ENCODE data around the gene YKT6.

The YKT6 gene

DNA sequence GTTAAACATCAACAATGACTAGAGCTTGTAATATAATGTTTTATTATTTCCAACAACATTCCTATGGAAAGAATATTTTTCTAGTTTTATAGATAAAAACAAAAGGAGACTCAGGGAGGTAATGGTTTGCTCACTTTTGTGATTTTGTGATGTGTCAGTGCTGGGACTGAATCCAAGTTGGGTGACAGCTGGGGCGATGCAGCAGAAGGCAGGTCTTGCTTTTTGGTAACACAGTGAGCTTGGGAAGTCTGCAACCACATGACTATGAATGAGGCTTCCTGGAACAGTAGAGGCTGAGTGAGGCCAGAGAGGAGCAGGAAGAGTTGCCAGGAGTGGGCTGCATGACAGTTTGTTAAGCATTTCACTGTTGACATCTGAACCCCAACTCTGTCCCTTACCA is 4.9 kb upstream of the YKT6 start:
- TF ChIP-seq RAD21 (IDR thresholded peaks at IDR 0.05; ENCODE audit: low read depth) (no peak), TCF12 (IDR thresholded peaks at IDR 0.05; ENCODE audit: low read depth) (no peak), FOXM1 (IDR thresholded peaks at IDR 0.05; ENCODE audit: borderline replicate concordance, low read depth) (no peak), TAF1 (IDR thresholded peaks at IDR 0.05; ENCODE audit: low read depth) (no peak), CREB1 (IDR thresholded peaks at IDR 0.05; ENCODE audit: low read depth) (no peak), TEAD4 (IDR thresholded peaks at IDR 0.05) (no peak), YY1 (IDR thresholded peaks at IDR 0.05; ENCODE audit: low read depth) (no peak)
- TF ChIP-seq, protein P1, sequence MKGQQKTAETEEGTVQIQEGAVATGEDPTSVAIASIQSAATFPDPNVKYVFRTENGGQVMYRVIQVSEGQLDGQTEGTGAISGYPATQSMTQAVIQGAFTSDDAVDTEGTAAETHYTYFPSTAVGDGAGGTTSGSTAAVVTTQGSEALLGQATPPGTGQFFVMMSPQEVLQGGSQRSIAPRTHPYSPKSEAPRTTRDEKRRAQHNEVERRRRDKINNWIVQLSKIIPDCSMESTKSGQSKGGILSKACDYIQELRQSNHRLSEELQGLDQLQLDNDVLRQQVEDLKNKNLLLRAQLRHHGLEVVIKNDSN (IDR thresholded peaks at IDR 0.05) = no peak
- TF ChIP-seq, protein P2, sequence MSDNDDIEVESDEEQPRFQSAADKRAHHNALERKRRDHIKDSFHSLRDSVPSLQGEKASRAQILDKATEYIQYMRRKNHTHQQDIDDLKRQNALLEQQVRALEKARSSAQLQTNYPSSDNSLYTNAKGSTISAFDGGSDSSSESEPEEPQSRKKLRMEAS (IDR thresholded peaks at IDR 0.05) = no peak
- TF ChIP-seq, protein P3, sequence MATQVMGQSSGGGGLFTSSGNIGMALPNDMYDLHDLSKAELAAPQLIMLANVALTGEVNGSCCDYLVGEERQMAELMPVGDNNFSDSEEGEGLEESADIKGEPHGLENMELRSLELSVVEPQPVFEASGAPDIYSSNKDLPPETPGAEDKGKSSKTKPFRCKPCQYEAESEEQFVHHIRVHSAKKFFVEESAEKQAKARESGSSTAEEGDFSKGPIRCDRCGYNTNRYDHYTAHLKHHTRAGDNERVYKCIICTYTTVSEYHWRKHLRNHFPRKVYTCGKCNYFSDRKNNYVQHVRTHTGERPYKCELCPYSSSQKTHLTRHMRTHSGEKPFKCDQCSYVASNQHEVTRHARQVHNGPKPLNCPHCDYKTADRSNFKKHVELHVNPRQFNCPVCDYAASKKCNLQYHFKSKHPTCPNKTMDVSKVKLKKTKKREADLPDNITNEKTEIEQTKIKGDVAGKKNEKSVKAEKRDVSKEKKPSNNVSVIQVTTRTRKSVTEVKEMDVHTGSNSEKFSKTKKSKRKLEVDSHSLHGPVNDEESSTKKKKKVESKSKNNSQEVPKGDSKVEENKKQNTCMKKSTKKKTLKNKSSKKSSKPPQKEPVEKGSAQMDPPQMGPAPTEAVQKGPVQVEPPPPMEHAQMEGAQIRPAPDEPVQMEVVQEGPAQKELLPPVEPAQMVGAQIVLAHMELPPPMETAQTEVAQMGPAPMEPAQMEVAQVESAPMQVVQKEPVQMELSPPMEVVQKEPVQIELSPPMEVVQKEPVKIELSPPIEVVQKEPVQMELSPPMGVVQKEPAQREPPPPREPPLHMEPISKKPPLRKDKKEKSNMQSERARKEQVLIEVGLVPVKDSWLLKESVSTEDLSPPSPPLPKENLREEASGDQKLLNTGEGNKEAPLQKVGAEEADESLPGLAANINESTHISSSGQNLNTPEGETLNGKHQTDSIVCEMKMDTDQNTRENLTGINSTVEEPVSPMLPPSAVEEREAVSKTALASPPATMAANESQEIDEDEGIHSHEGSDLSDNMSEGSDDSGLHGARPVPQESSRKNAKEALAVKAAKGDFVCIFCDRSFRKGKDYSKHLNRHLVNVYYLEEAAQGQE (IDR thresholded peaks at IDR 0.05; ENCODE audit: low read depth) = no peak

DNA sequence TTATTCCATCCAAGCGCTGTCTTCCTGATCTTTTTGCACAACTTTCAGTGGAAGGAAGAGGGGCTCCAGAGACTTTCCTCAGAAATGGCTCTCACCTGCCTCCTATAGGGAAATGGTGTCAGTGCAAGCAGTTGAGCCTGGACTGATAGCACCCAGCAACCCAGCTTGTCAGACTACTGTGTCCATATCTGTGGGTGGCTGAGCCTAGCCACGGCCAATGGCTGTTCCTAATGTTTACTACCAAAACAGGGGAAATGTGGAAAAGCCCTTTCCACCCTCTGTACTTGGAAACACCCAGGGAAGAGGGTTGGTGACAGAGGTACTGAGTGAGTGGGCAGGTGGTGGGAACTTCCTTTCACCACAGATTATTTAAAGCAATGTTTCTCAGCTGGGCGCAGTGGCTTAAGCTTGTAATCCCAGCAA is 4.3 kb upstream of the YKT6 start:
- TF ChIP-seq RAD21 (IDR thresholded peaks at IDR 0.05; ENCODE audit: low read depth) = peak; percentile 96
- no peak for TF ChIP-seq EGR1 (IDR thresholded peaks at IDR 0.05)

DNA sequence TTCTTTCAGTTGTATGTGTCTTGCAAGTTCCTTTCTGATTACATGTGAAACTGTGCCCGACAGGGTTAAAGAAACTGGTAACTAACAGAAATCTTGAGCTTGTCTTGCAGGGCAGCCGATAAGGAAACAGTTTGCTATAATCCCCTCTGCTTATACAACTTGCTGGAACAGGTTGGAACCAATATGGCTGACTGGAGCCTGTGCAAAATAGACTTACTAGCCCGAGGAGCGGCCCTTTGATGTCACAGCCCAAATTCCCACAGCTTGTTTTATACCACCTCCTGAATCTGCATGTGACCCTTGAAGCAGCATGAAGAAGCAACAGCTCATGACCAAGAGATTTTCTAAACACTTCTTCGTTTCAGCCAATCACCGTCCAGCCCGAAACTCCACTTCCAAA is 3.3 kb upstream of the YKT6 start:
- TF ChIP-seq EP300 (IDR thresholded peaks at IDR 0.05; ENCODE audit: borderline replicate concordance) = no peak

DNA sequence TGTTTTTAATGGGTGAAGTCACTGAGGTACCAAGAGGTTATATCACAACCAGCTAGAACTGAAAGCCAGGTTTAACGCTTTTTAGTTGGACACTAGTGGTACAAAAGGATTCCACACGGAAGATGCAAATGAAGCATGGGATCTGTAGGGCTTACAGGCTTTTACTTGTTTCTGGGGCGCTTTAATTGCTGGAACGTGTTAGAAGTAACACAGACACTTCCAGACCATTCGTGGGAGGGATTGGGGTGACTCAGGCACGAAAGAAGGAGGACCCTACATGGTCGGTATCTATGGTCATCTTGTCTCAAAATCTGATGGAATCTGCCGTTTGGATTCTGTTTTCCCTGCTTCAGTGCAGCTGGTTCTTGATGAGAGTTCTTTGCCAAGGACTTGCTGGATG is 1.0 kb downstream of the YKT6 start:
- no peak for TF ChIP-seq TEAD4 (IDR thresholded peaks at IDR 0.05)
- TF ChIP-seq CREB1 (IDR thresholded peaks at IDR 0.05; ENCODE audit: low read depth) = no peak
- no peak for TF ChIP-seq EGR1 (IDR thresholded peaks at IDR 0.05)
- TF ChIP-seq TCF12 (IDR thresholded peaks at IDR 0.05; ENCODE audit: low read depth) = no peak
- TF ChIP-seq, protein P2 (IDR thresholded peaks at IDR 0.05) = no peak
- TF ChIP-seq YY1 (IDR thresholded peaks at IDR 0.05; ENCODE audit: low read depth) = no peak
- no peak for TF ChIP-seq TAF1 (IDR thresholded peaks at IDR 0.05; ENCODE audit: low read depth)

DNA sequence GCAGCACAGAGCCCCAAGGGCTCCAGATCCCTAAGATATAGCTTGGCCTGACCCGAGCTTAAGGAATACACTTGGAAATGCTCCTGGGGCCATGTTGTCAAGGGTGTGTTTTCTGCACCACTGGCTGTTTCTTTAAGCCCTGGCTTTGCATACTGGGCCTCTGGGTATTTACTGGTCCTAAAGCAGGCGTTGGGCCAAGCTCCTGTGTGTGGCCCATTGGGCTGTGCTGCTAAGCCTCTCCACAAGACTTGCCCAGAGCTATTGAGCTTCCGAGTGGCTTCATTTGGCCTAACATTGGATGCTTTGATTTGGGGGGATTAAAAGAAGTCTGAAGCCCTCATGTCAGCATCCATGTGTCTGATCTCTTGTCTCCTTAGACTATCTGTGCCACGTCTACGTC is 5.2 kb downstream of the YKT6 start:
- no peak for TF ChIP-seq TEAD4 (IDR thresholded peaks at IDR 0.05)
- TF ChIP-seq RAD21 (IDR thresholded peaks at IDR 0.05; ENCODE audit: low read depth) = no peak
- TF ChIP-seq YY1 (IDR thresholded peaks at IDR 0.05; ENCODE audit: low read depth) = no peak
- TF ChIP-seq, protein P3 (IDR thresholded peaks at IDR 0.05; ENCODE audit: low read depth) = no peak
- TF ChIP-seq CREB1 (IDR thresholded peaks at IDR 0.05; ENCODE audit: low read depth) = no peak
- TF ChIP-seq CEBPB (IDR thresholded peaks at IDR 0.05) = no peak
- no peak for TF ChIP-seq FOXM1 (IDR thresholded peaks at IDR 0.05; ENCODE audit: borderline replicate concordance, low read depth)
- TF ChIP-seq, protein P2 (IDR thresholded peaks at IDR 0.05) = no peak
- TF ChIP-seq, protein P1 (IDR thresholded peaks at IDR 0.05) = no peak
- TF ChIP-seq TAF1 (IDR thresholded peaks at IDR 0.05; ENCODE audit: low read depth) = no peak
- TF ChIP-seq EGR1 (IDR thresholded peaks at IDR 0.05) = no peak
- no peak for TF ChIP-seq EP300 (IDR thresholded peaks at IDR 0.05; ENCODE audit: borderline replicate concordance)

DNA sequence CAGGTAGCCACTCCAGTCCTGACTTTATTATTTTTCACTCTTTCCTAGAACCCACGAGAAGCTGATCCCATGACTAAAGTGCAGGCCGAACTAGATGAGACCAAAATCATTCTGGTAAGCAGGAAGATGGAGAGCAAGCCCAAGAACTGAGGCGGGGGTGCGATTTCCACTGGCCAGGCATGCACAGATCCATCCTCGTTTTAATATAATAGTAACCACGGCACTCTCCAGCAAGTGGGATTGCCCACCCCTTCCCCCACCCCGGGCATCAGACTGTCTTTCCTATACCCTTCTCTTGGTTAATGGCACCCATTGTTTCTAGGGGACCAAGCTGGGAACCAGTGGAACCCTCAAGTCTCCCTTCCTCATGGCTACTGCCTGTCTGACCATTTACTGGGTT is 7.3 kb downstream of the YKT6 start:
- TF ChIP-seq FOXM1 (IDR thresholded peaks at IDR 0.05; ENCODE audit: borderline replicate concordance, low read depth) (no peak), EP300 (IDR thresholded peaks at IDR 0.05; ENCODE audit: borderline replicate concordance) (no peak), TAF1 (IDR thresholded peaks at IDR 0.05; ENCODE audit: low read depth) (no peak), ZBTB7A (IDR thresholded peaks at IDR 0.05; ENCODE audit: low read depth) (no peak), NFIC (IDR thresholded peaks at IDR 0.05) (no peak), CEBPB (IDR thresholded peaks at IDR 0.05) (no peak)
- TF ChIP-seq, protein P2 (IDR thresholded peaks at IDR 0.05) = no peak
- TF ChIP-seq, protein P3 (IDR thresholded peaks at IDR 0.05; ENCODE audit: low read depth) = no peak

Measured in Ishikawa (cell line).